ENCODE results near the gene UGT1A6. TPM values are rescaled to one million over a fixed set of nuclear protein-coding genes. Genes with fewer than 3 reads are reported as not detected.

Gene UGT1A6
- total RNA-seq, 1 donor from 2014 or later = not detected

- intact Hi-C loops (cut with micrococcal nuclease) = no loop called here
- no peaks in the 10 kb centered on the region for H3K9me3 Mint-ChIP-seq
These were observed 24.0 kb upstream of the UGT1A6 start for GRCh38 chr2:233668605-233669260.

GRCh38 chr2:233671290-233672161, 21.2 kb upstream of the UGT1A6 start, which contains the start of gene UGT1A9:
UGT1A9 (plus strand) TSS chr2:233671898; CDS start chr2:233671935, 37 bp downstream.
- POLR2A ChIA-PET = no interaction called here
- intact Hi-C loops (cut with micrococcal nuclease) = no loop called here

More at GRCh38 chr2:233668605-233669260, 24.0 kb upstream of the UGT1A6 start:
- H3K36me3 Mint-ChIP-seq (ENCODE audit: low read depth) = no peaks in the 10 kb centered on the region
- ATAC-seq (ENCODE audit: low read depth) (no peak), DNase-seq (no peak)
- no peak for TF ChIP-seq CTCF (IDR thresholded peaks at IDR 0.05)
- H3K27ac Mint-ChIP-seq = no peak overlapping the region
- H3K4me1 Mint-ChIP-seq = no peaks in the 10 kb centered on the region
- no peak overlapping the region for H3K4me3 Mint-ChIP-seq
- ChIA-PET CTCF (no interaction called here), POLR2A (no interaction called here)
- peaks cover 21% of the 10 kb centered on the region for H3K27me3 Mint-ChIP-seq

GRCh38 chr2:233672886-233673285, 19.8 kb upstream of the UGT1A6 start:
- ATAC-seq (ENCODE audit: low read depth) (no peak), DNase-seq (no peak)
- ChIA-PET CTCF (no interaction called here), POLR2A (no interaction called here)
- no peaks in the 10 kb centered on the region for H3K9me3 Mint-ChIP-seq
- H3K36me3 Mint-ChIP-seq (ENCODE audit: low read depth) = no peaks in the 10 kb centered on the region
- no peak overlapping the region for H3K4me3 Mint-ChIP-seq
- no peak overlapping the region for H3K27ac Mint-ChIP-seq
- peaks cover 27% of the 10 kb centered on the region for H3K27me3 Mint-ChIP-seq
- no peaks in the 10 kb centered on the region for H3K4me1 Mint-ChIP-seq
- intact Hi-C loops (cut with micrococcal nuclease) = no loop called here
- TF ChIP-seq CTCF (IDR thresholded peaks at IDR 0.05) = no peak

More at GRCh38 chr2:233671290-233672161, 21.2 kb upstream of the UGT1A6 start, which contains the start of gene UGT1A9:
- Mint-ChIP-seq H3K9me3 (no peaks in the 10 kb centered on the region), H3K4me3 (no peak within 1 kb of the TSS), H3K27ac (no peak within 1 kb of the TSS), H3K36me3 (ENCODE audit: low read depth) (no peaks in the 10 kb centered on the region), H3K4me1 (no peaks in the 10 kb centered on the region), H3K27me3 (peaks cover 25% of the 10 kb centered on the region)
- CTCF ChIA-PET = no interaction called here
- no peak for ATAC-seq (ENCODE audit: low read depth)
- no peak for DNase-seq
- no peak for TF ChIP-seq CTCF (IDR thresholded peaks at IDR 0.05)

GRCh38 chr2:233673896-233674295, 18.8 kb upstream of the UGT1A6 start:
- Mint-ChIP-seq H3K4me3 (no peak overlapping the region), H3K9me3 (no peaks in the 10 kb centered on the region), H3K4me1 (no peaks in the 10 kb centered on the region), H3K36me3 (ENCODE audit: low read depth) (no peaks in the 10 kb centered on the region), H3K27ac (no peak overlapping the region), H3K27me3 (peaks cover 19% of the 10 kb centered on the region)
- intact Hi-C loops (cut with micrococcal nuclease) = no loop called here
- POLR2A ChIA-PET = no interaction called here
- DNase-seq (no peak), ATAC-seq (ENCODE audit: low read depth) (no peak)
- no peak for TF ChIP-seq CTCF (IDR thresholded peaks at IDR 0.05)
- CTCF ChIA-PET = no interaction called here

DNA sequence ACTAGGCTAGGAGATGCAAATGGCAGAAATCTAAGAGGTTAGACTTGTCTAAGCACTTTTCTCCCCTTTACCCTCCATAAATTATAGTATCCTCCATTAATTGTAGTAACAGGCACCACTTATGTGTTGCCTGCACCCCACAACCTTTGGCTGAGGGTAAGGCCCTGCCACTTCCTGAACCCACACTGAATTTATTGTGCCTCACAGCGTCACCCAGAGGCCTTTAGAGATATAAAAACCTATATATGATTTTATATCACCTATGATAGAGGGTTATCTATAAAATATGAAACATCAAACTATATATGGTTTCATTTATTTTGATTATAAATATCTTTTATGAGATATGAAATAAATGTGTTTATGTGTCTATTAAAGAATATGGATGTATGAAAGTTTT, 18.4 kb upstream of the UGT1A6 start:
- CTCF ChIA-PET = no interaction called here
- no peak overlapping the region for H3K4me3 Mint-ChIP-seq
- no peaks in the 10 kb centered on the region for H3K9me3 Mint-ChIP-seq
- no peaks in the 10 kb centered on the region for H3K36me3 Mint-ChIP-seq (ENCODE audit: low read depth)
- peaks cover 19% of the 10 kb centered on the region for H3K27me3 Mint-ChIP-seq
- POLR2A ChIA-PET = no interaction called here
- DNase-seq = no peak
- H3K4me1 Mint-ChIP-seq = no peaks in the 10 kb centered on the region
- intact Hi-C loops (cut with micrococcal nuclease) = no loop called here
- no peak for ATAC-seq (ENCODE audit: low read depth)
- no peak overlapping the region for H3K27ac Mint-ChIP-seq
- TF ChIP-seq CTCF (IDR thresholded peaks at IDR 0.05) = no peak
